B cell (primary cell): ENCODE measurements around the gene ZCCHC7.

Experiments used
- EZH2 ChIP-seq: IDR thresholded peaks from 2 replicates; pipeline ENCODE4 v1.6.1; 2012; ENCODE audit warnings: borderline replicate concordance, low read depth, mild to moderate bottlenecking, moderate library complexity, low read length; ENCODE audit not compliant: insufficient read depth, poor library complexity, severe bottlenecking
- TF ChIP-seq, protein P1 (sequence below): fragments of 200-600 bp; IDR thresholded peaks from one replicate; pipeline ENCODE4 v1.8.0; 2022; ENCODE audit warnings: antibody characterized with exemption, mild to moderate bottlenecking

GRCh38 chr9:37284636-37285035, 164.3 kb downstream of the ZCCHC7 start:
- TF ChIP-seq, protein P1, sequence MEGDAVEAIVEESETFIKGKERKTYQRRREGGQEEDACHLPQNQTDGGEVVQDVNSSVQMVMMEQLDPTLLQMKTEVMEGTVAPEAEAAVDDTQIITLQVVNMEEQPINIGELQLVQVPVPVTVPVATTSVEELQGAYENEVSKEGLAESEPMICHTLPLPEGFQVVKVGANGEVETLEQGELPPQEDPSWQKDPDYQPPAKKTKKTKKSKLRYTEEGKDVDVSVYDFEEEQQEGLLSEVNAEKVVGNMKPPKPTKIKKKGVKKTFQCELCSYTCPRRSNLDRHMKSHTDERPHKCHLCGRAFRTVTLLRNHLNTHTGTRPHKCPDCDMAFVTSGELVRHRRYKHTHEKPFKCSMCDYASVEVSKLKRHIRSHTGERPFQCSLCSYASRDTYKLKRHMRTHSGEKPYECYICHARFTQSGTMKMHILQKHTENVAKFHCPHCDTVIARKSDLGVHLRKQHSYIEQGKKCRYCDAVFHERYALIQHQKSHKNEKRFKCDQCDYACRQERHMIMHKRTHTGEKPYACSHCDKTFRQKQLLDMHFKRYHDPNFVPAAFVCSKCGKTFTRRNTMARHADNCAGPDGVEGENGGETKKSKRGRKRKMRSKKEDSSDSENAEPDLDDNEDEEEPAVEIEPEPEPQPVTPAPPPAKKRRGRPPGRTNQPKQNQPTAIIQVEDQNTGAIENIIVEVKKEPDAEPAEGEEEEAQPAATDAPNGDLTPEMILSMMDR: no peak
- TF ChIP-seq EZH2: no peak
